Sciatic nerve (tissue), 2 donors: ENCODE measurements around the gene SH3GLB1. TPM values are rescaled to one million over a fixed set of nuclear protein-coding genes. Genes with fewer than 3 reads are reported as not detected.
"Not testable (repeated sequence)": the region's sequence is repeated elsewhere in the genome, so short reads cannot be mapped to it uniquely, and the experiment has no call there.

Experiments used
- ATAC-seq: fragments of 200-7000 bp; cut with Tn5 transposase; one replicate; pipeline ENCODE4 v1.9.1; 2020; ENCODE audit warnings: mild to moderate bottlenecking, moderate library complexity
- DNase-seq: peaks from one replicate; pipeline ENCODE4 v3.0.0-alpha.2; 2020; ENCODE audit warnings: low spot score
- intact Hi-C: fragments of 100-400 bp; cut with DNase I; formaldehyde crosslinking; loops from one replicate; pipeline ENCODE4 v1.14.2; 2022
- total RNA-seq: library from RNA; stranded (reverse); fragmentation: NEBNext Ultra II Directional; extraction: Animal tissue kit (Norgen Biotek cat#: 25700); gene quantifications from one replicate; pipeline ENCODE4 v1.2.1, GENCODE V29; 2021
- donor health status: DM: no; HTN: no; CAD: no.
- donor health status: DM: no; HTN: no; CAD: no.

The SH3GLB1 gene
- total RNA-seq = 77.6 TPM

DNA sequence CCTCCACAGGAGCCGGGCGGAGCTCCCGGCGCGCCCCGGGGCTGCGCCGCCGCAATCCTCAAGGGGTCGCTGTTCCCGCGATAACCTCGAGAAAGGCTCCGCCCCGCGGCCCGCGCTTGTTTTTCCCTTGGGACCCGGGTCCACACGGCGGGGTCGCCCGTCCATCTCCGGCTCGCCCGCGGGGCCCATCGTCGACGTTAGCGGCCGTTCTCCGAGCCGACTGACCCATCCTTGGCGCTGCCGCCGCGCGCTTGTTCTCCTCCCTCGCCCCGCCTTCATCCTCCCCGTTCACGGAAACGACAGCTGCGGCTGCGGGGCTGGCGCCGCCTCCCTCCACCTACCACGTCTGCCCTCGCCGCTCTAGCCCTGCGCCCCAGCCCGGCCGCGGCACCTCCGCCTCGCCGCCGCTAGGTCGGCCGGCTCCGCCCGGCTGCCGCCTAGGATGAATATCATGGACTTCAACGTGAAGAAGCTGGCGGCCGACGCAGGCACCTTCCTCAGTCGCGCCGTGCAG, at the start of gene SH3GLB1:
TSS of gene SH3GLB1 (plus strand) at position 119 of the 514 bp plus-strand sequence. CDS start at position 443, 324 bp downstream.
- intact Hi-C loops = no loop called here
- DNase-seq = peak; percentile 95
- peak; percentile 93 for ATAC-seq

DNA sequence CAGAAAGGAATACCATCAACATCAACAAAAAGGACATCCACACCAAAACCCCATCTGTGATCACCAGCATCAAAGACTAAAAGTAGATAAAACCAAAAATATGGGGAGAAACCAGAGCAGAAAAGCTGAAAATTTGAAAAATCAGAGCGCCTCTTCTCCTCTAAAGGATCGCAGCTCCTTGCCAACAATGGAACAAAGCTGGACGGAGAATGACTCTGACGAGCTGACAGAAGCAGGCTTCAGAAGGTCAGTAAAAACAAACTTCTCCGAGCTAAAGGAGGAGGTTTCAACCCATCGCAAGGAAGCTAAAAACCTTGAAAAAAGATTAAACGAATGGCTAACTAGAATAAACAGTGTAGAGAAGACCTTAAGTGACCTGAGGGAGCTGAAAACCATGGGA, 46.0 kb upstream of the SH3GLB1 start:
- intact Hi-C loops, ATAC-seq, DNase-seq: not testable (repeated sequence)

GRCh38 chr1:86666368-86666767, 38.0 kb upstream of the SH3GLB1 start:
- ATAC-seq (no peak), DNase-seq (no peak)
- intact Hi-C loops = no loop called here

- ATAC-seq = no peak
- intact Hi-C loops = no loop called here
- DNase-seq = no peak
These were observed 16.8 kb upstream of the SH3GLB1 start for GRCh38 chr1:86687595-86687994.

DNA sequence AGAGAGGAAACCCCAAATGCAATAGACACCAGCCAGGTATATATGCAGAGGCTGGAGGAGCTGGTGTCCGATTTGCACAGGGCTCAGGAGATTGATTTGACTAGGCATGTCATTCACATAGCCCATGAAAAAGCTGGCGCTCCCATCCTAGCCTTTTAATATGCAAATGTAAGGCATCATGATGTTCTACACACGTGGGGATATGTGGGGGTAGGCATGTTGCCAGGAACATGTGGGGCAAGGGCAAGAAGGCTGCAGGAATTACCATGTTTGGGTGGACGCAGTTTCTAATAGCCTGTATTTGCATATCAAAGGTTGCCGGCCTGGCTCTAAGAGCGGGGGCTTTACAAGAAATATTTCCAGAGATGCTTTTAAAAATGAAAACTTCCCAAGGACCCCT, 11.7 kb upstream of the SH3GLB1 start:
- intact Hi-C loops = no loop called here
- DNase-seq (no peak), ATAC-seq (no peak)

- no peak for ATAC-seq
These were observed 9.0 kb upstream of the SH3GLB1 start for GRCh38 chr1:86695400-86695799.

GRCh38 chr1:86696522-86696921, 7.9 kb upstream of the SH3GLB1 start:
- intact Hi-C loops = no loop called here
- DNase-seq (no peak), ATAC-seq (no peak)

More at GRCh38 chr1:86695400-86695799, 9.0 kb upstream of the SH3GLB1 start:
- intact Hi-C loops = no loop called here
- no peak for DNase-seq

- no peak for ATAC-seq
- intact Hi-C loops = no loop called here
- DNase-seq = no peak
These were observed 5.2 kb upstream of the SH3GLB1 start for GRCh38 chr1:86699186-86699585.

DNA sequence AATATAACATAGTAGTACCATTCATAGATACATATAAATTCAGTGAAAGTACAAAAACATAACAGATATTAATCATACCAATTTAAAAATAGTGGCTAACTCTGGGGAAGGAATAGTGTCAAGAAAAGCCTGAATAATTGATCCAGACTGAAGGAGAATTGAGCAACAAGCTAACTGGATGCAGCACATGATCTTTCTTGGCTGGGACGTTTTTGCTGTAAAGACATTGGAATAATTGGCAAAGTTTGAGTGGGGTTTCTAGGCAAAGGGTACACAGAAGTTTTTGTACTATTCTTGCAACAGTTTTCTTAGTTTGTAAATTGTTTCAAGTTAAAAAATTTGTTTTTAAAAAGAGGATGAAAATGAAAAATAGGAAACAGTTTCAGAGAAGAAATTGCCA, 2.6 kb upstream of the SH3GLB1 start:
- intact Hi-C loops = no loop called here
- DNase-seq (no peak), ATAC-seq (no peak)

DNA sequence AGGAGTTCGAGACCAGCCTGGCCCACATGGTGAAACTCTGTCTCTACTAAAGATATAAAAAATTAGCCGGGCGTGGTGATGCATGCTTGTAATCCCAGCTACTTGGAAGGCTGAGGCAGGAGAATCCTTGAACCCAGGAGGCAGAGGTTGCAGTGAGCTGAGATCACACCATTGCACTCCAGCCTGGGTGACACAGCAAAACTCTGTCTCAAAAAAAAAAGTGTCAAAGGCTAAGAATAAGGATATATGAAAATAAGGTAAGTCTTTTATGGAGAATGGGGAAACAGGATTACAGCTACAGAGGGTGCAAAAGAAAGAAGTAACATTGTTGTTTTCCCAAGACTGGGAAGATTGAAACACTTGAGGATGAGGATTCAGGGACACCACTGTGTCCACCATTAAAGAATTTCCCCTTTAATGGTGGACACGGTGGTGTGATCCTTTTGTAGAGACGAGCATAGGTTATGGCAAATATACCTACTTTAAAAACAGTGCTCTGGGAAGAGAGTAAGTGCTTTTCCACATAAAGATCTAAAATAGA, 1.4 kb upstream of the SH3GLB1 start:
- intact Hi-C loops, DNase-seq, ATAC-seq: not testable (repeated sequence)

DNA sequence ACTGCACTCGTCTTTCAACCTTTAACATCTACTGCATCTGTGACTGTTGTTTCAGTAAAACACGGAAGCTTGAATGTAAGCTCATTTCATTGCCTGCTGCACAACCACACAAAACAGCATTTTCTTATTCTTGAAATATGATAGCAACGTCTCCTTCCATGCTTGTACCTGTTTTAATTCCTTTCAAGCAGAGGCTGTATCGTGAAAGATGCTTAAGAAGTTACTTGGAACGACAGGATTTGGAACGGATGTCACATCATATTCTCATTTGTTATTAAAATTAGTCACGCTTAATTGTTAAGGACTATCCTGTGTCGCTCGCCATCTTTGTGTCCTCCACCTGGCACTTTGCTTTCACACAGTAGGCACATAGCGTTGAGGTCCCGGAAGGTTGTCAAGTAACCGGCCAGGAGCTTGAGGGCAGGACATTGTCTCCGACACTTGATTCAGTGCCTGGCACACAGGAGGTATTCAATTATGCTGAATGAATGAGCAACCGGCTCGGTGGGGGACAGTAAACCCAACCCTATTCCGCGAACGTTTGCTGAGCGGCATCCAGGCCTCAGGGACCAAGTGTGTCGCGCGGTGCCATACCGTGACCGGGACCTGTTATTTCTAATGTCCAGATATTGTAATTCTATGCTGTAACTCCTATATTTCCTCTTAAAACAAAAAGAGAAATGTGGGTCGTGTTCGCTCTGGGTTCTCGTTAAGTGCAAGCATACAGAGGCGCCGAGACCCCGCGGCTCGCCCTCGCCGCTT, 499 bp upstream of the SH3GLB1 start:
- intact Hi-C loops = no loop called here
- DNase-seq (no peak), ATAC-seq (peak; percentile 45)

- peak; percentile 67 for ATAC-seq
- peak; percentile 69 for DNase-seq
- intact Hi-C loops = no loop called here
These were observed 742 bp downstream of the SH3GLB1 start for GRCh38 chr1:86704972-86705664.

DNA sequence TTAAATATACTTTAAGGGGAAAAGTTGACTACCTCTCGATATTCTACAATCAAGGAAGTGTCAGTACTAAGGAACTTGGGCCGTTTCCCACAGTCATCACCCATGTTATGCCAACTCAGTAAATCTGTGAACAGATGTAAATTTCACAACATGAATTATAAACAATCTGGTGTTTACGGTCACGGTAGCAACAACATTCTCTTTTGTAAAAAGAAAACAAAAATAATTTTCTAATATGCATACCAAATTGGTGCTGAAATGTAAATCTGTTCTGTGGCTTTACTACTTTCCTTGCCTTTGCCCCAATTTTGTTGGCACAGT, 1.2 kb downstream of the SH3GLB1 start:
- intact Hi-C loops = no loop called here
- ATAC-seq (no peak), DNase-seq (no peak)

- no peak for DNase-seq
These were observed 1.8 kb downstream of the SH3GLB1 start for GRCh38 chr1:86706018-86706635.

DNA sequence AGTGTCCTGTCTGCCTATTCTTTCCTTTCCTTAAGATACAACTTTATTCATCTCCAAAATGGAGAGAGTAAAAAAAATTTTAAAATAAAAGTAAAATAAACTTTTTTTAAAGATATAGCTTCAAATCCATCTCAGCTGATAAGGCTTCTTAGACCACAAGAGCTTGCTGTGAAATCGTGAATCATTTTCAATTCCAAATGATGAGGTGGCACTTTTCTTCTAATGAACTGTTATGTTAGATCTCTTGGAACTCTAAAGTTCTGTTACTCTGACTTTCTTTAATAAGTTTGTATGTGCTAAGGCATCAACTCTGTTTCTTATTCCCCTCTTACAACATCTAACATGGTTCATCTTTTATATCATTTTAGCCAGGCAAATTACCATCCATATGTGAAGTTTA, 4.5 kb downstream of the SH3GLB1 start:
- intact Hi-C loops = no loop called here
- no peak for ATAC-seq
- no peak for DNase-seq

More at GRCh38 chr1:86706018-86706635, 1.8 kb downstream of the SH3GLB1 start:
- intact Hi-C loops = no loop called here
- no peak for ATAC-seq

DNA sequence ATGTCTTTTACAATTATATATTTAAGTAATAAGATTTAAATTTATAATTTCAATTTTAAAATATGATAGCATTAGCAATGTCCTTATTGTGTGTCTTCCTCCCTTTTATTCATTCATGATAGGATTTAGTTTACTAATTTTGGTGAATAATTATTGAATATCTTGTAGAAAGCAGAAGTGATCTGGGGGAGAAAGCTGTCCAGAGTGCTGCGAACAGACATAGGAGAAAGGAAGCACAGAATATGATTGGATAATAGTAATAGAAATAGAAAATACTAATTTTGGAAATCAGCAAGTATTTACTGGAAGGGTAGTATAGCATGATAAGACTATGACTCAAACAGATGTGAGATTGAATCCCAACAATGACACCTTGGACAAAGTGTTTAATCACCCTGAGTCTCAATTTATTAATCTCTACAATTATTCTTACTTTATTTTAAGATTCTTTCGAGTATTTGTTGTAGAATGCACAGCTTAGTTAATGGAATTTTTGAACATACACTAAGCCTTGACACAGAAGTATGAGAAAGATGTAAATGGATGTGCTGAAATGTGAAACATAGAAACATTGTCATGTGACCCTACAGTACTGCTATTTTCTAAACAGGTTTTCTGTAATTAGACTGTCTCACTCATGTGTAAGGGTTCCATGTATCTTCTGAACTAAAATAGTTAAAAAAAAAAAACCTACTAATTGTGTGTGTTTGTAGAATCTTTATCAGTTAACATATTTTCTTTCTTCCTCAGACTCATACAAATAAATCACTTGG, 7.9 kb downstream of the SH3GLB1 start:
- intact Hi-C loops = no loop called here
- ATAC-seq (no peak), DNase-seq (no peak)

GRCh38 chr1:86713477-86713876, 9.1 kb downstream of the SH3GLB1 start:
- ATAC-seq (no peak), DNase-seq (no peak)
- intact Hi-C loops = no loop called here

GRCh38 chr1:86714159-86714558, 9.8 kb downstream of the SH3GLB1 start:
- intact Hi-C loops = no loop called here
- ATAC-seq (no peak), DNase-seq (no peak)
